GM12872 (cell line): ENCODE measurements around the gene SCN2A.

Experiments
- CTCF ChIP-seq: IDR thresholded peaks from 3 replicates; pipeline ENCODE4 v1.5.1; 2011; ENCODE audit warnings: low read depth, mild to moderate bottlenecking, low read length, moderate library complexity; ENCODE audit not compliant: insufficient read depth

Gene SCN2A

DNA sequence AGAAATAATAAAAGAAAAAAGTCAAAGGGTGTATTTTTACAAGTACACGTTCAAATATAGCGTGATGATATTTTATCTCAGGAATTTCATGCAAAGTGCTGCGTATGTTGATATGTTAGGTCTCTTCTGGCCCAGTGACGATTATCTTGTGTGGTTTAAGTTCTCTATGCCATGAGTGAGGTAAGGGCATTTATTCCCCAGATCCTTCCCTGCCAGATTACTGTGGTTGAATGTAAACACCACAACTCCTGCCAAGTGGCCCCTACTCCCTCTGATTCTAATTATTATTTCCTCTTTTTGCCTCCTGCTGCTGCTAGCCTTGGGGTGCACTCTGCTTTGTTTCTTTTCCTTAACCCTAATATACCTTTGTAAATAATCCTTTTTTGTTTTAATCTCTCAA lies 12.2 kb downstream of the SCN2A start:
- no peak for TF ChIP-seq CTCF

- no peak for TF ChIP-seq CTCF
Measured at GRCh38 chr2:165253178-165253577, 14.0 kb downstream of the SCN2A start.

DNA sequence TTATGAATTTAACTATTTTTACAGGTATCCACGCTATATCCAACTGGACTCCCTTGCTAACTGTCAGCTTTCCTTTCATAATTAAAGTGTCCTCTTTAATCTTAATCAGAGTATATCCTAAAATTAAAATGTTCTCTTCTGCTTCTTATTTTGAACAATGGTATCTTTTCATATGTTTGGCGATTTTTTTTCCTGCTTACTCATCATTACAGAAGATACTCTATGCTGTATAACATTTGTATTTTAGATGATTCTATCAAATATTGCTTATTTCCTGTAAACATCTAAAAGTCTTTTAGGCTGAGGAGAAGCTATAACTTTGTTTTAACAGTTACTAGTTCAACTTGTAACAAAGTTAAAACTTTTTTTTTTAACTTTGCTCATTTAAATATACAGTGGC lies 17.4 kb downstream of the SCN2A start:
- TF ChIP-seq CTCF, result no peak

GRCh38 chr2:165268754-165269153 lies 29.5 kb downstream of the SCN2A start:
- TF ChIP-seq CTCF, result no peak

- no peak for TF ChIP-seq CTCF
Measured at GRCh38 chr2:165273176-165273575, 34.0 kb downstream of the SCN2A start.

DNA sequence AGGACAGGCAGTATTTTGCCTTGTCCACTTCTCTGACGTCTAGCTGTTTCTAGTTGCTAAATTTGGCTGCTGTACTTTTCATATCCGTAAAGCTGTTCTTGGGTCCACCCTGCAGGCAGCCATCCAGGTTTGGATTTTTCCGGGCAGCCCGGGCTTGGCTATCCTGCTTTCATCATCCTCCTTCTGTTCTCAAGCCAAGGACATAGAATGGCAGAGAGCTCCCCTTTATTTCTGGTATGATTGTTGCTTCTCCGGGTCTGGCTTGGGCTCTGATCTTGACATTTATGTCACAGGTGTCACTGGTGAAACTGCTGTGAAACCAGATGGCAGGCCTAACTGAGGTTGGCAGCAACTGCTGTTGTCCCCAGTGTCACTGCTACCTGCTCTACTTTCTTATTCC lies 35.5 kb downstream of the SCN2A start:
- TF ChIP-seq CTCF, result no peak

DNA sequence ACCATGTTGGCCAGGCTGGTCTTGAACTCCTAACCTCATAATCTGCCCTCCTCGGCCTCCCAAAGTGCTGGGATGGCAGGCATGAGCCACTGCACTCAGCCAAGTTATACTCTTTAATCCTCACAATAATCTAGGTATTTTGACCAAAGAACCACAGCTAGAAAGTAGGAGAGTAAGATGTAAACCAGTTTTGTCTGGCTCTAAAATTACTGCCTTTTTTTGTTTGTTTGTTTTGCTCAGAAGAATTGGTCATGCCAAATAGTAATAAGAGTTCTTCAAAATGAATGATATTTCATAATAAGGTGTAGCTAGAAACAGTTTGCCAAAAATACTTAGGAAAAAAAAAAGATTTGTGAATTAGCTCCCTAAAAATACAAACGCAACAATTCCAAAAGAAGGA lies 36.7 kb downstream of the SCN2A start:
- TF ChIP-seq CTCF, result no peak

- TF ChIP-seq CTCF, result no peak
Measured at GRCh38 chr2:165277295-165277694, 38.1 kb downstream of the SCN2A start.
